Small intestine (tissue), 7 donors: ENCODE measurements around the gene SLC28A1. TPM values are rescaled to one million over a fixed set of nuclear protein-coding genes. Genes with fewer than 3 reads are reported as not detected.

ENCODE experiments used
- DNase-seq, 2 donors: peaks; one replicate each; pipeline versions ENCODE4 v3.0.0 to v3.0.0-alpha.2; 2013
- FAIRE-seq: peaks from 2 replicates; lab custom pipeline; 2012; peaks lifted over from hg19 to GRCh38; lab: Jason Lieb, UNC
- H3K27ac ChIP-seq, 3 donors: one replicate each; pipeline ENCODE4 v1.5.1; 2013; ENCODE audit warnings: low read length in 2 of 3, mild to moderate bottlenecking in 2 of 3, control low read depth in 1 of 3, inconsistent platforms in 1 of 3, low read depth in 1 of 3, moderate library complexity in 1 of 3
- H3K27me3 ChIP-seq, 3 donors: one replicate each; pipeline ENCODE4 v1.6.1; 2013; ENCODE audit warnings: low read length in 3 of 3, inconsistent platforms in 1 of 3; ENCODE audit not compliant: control insufficient read depth in 3 of 3, insufficient read depth in 3 of 3
- H3K36me3 ChIP-seq, 3 donors: one replicate each; pipeline ENCODE4 v1.6.1; 2013; ENCODE audit warnings: low read length in 3 of 3, inconsistent platforms in 1 of 3, low read depth in 1 of 3, mild to moderate bottlenecking in 1 of 3, moderate library complexity in 1 of 3; ENCODE audit not compliant: control insufficient read depth in 3 of 3, insufficient read depth in 2 of 3
- H3K4me1 ChIP-seq, 3 donors: one replicate each; pipeline ENCODE4 v1.6.1; 2013; ENCODE audit warnings: low read length in 2 of 3, inconsistent platforms in 1 of 3, low read depth in 1 of 3, mild to moderate bottlenecking in 1 of 3, moderate library complexity in 1 of 3; ENCODE audit not compliant: control insufficient read depth in 3 of 3, insufficient read depth in 2 of 3
- H3K4me3 ChIP-seq, 3 donors: one replicate each; pipeline ENCODE4 v1.5.1; 2013; ENCODE audit warnings: low read length in 3 of 3, control low read depth in 1 of 3, inconsistent platforms in 1 of 3, low read depth in 1 of 3, mild to moderate bottlenecking in 1 of 3, moderate library complexity in 1 of 3
- H3K9me3 ChIP-seq, 2 donors: one replicate each; pipeline ENCODE4 v1.6.1; 2013; ENCODE audit warnings: low read depth in 1 of 2, low read length in 1 of 2; ENCODE audit not compliant: control insufficient read depth in 2 of 2, insufficient read depth in 1 of 2
- WGBS, 3 donors: extraction: QIAGEN DNeasy Blood & Tissue Kit; methylation state at CpG; one replicate each; pipeline ENCODE4 v1.1.7; 2013; 5-methylcytosine and 5-hydroxymethylcytosine counted together
- polyA plus RNA-seq, 4 donors: library from polyadenylated mRNA; stranded (reverse) in 3 of 4; unstranded in 1 of 4; fragments of 200-250 nt in 3 of 4; fragments of 120-200 nt in 1 of 4; gene quantifications; one replicate each; pipeline versions ENCODE4 v1.2.1 to v1.2.3, GENCODE V29; 2013
- donor health status: healthy with polysubstance abuse.
- donor health status: control.
- donor health status: control.
- donor health status: Bipolar disorder and iron deficiency.
- donor health status: healthy.

The SLC28A1 gene
- polyA plus RNA-seq, 4 donors, result 4.4 to 64.6 (median 31.2) TPM

GRCh38 chr15:84863565-84864443 is 20.7 kb upstream of the SLC28A1 start:
- DNase-seq, result no peak
- Histone ChIP-seq H3K36me3 (peaks cover 0 to 50% (median 0%) of the 10 kb centered on the region in 3 donors), H3K4me1 (no peaks in the 10 kb centered on the region), H3K9me3 (no peaks in the 10 kb centered on the region), H3K27me3 (no peaks in the 10 kb centered on the region), H3K4me3 (no peak overlapping the region), H3K27ac (no peak overlapping the region)
- FAIRE-seq, result no peak
- WGBS, 3 donors, result 75 to 82% (median 81%) methylated on average over 13 of the region's 13 CpGs

GRCh38 chr15:84864444-84864795 is 20.0 kb upstream of the SLC28A1 start:
- H3K4me3 ChIP-seq, result no peak overlapping the region
- H3K9me3 ChIP-seq, result no peaks in the 10 kb centered on the region
- FAIRE-seq (no peak), DNase-seq (no peak)
- H3K36me3 ChIP-seq, result peaks cover 0 to 50% (median 0%) of the 10 kb centered on the region in 3 donors
- no peak overlapping the region for H3K27ac ChIP-seq
- no peaks in the 10 kb centered on the region for H3K27me3 ChIP-seq
- WGBS, 3 donors, result 74 to 83% (median 81%) methylated on average over 7 of the region's 7 CpGs
- no peaks in the 10 kb centered on the region for H3K4me1 ChIP-seq

DNA sequence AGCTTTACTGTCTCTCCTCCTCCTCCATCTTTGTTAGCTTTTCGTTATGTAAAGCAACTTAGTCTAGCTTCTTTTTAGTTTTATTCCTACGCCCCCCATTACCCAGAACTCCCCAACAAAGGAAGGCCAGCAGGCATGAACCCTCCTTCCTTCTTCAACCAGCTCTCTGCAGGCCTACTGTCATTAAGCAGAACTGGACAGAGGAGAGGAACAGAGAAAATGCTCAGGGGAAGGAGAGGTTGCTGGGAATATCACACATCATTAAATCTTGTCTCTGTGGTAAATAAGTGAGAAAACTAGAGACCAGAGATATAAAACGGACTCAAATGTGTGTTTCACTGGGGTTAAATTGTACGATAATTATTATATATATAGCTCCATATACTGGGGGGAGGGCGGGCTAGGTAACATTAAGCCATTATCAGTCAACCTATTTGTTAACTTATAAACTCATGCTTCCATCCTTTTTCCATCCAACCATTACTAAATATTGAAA is 19.3 kb upstream of the SLC28A1 start:
- 88 to 92% (median 90%) methylated on average over 5 of the region's 5 CpGs for WGBS, 3 donors
- no peak for FAIRE-seq

DNA sequence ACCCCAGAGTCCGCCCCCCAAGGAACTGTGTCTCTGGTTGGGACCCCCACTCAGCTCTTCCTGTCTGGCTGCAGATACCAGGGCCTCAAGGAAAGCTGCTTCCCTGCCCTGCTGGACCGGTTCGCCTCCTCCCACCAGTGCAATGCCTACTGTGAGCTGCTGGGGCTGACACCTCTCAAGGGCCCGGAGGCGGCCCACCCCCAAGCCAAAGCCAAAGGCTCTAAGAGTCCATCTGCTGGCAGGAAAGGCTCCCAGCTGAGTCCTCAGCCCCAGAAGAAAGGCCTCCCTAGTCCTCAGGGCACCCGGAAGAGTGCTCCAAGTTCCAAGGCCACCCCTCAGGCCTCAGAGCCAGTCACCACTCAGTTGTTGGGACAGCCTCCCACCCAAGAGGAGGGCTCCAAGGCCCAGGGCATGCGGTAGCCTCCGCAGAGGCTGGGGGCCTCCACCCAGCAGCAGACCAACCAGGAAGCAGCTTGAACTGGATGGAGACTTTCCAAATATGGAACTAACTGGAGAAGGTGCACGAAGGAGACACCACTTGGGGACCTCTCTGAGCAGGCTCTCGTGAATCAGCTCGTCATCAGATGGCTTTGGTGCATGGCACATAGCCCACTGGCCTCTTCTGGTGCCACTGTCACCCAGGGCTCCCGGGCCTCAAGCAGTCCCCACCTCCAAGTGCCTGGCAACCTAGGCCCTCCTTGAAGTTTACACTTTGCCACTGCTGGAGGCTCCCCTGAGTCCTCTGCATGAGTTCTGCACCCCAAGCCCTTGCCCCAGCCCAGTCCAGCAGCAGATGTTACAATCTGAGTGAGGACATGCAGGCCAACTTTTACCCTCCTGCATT is 16.2 kb upstream of the SLC28A1 start:
- Histone ChIP-seq H3K27ac (no peak overlapping the region), H3K4me1 (no peaks in the 10 kb centered on the region), H3K27me3 (no peaks in the 10 kb centered on the region), H3K4me3 (no peak overlapping the region), H3K36me3 (peaks cover 0 to 38% (median 0%) of the 10 kb centered on the region in 3 donors), H3K9me3 (no peaks in the 10 kb centered on the region)
- FAIRE-seq (no peak), DNase-seq (no peak)
- 87 to 90% (median 89%) methylated on average over 12 of the region's 12 CpGs for WGBS, 3 donors

More for the DNA sequence above, 19.3 kb upstream of the SLC28A1 start:
- no peaks in the 10 kb centered on the region for H3K9me3 ChIP-seq
- H3K36me3 ChIP-seq, result peaks cover 0 to 50% (median 0%) of the 10 kb centered on the region in 3 donors
- H3K27me3 ChIP-seq, result no peaks in the 10 kb centered on the region
- no peak for DNase-seq
- H3K4me3 ChIP-seq, result no peak overlapping the region
- no peaks in the 10 kb centered on the region for H3K4me1 ChIP-seq
- no peak overlapping the region for H3K27ac ChIP-seq

GRCh38 chr15:84869510-84869909 is 15.0 kb upstream of the SLC28A1 start:
- Histone ChIP-seq H3K4me1 (no peaks in the 10 kb centered on the region), H3K4me3 (no peak overlapping the region), H3K9me3 (no peaks in the 10 kb centered on the region), H3K27me3 (no peaks in the 10 kb centered on the region), H3K27ac (no peak overlapping the region), H3K36me3 (peaks cover 0 to 30% (median 0%) of the 10 kb centered on the region in 3 donors)
- DNase-seq, result no peak
- 90 to 94% (median 93%) methylated on average over 3 of the region's 3 CpGs for WGBS, 3 donors
- no peak for FAIRE-seq

GRCh38 chr15:84871428-84871985 is 13.0 kb upstream of the SLC28A1 start:
- H3K4me1 ChIP-seq, result peaks cover 0 to 3% (median 0%) of the 10 kb centered on the region in 3 donors
- H3K27me3 ChIP-seq, result no peaks in the 10 kb centered on the region
- no peak overlapping the region for H3K4me3 ChIP-seq
- H3K36me3 ChIP-seq, result peaks cover 0 to 29% (median 0%) of the 10 kb centered on the region in 3 donors
- WGBS, 3 donors, result 92 to 93% (median 92%) methylated on average over 9 of the region's 9 CpGs
- H3K27ac ChIP-seq, result no peak overlapping the region
- no peak for FAIRE-seq
- H3K9me3 ChIP-seq, result no peaks in the 10 kb centered on the region
- no peak for DNase-seq

DNA sequence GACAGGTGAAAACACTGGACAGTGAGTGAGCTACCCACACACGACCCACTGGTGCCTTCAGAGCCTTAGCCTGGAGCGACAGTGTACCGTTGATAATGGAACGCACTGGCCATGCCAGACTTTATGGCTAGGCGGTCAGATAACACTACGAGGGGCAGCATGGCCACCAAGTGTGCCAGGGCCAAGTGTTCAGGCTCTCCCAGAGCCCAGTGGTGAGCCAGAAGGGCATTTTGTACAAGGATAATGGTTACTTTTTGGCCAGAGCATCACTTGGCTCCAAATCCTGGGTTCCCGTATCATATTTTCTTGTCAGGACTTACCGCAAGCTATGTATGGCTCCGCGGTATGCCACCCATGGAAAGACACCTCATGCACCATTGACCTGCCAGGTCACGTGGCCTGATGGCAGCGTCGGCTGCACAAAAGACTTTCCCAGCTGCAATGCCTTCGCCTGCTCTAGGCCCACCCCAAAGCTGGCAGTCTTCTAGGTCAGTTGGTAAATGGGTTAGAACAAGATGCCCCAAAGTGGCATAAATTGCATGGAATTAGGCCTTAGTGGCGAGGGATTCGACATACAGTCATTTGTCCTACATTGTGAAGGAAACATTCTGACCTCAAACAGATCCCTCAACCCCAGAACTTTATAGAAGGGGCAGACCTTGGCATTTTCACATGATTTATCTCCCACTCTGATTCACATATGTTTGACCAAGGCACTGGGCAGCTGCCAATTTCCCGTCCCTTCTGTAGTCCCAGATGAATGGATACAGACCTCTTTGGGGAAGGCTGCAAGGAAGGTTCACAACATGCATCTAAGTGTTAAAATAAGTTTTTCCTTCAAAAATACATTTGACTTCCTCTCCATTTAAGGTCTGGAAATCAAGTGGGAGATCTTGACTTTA is 12.2 kb upstream of the SLC28A1 start:
- H3K27ac ChIP-seq, result no peak overlapping the region
- FAIRE-seq (no peak), DNase-seq (no peak)
- H3K9me3 ChIP-seq, result no peaks in the 10 kb centered on the region
- peaks cover 0 to 3% (median 0%) of the 10 kb centered on the region in 3 donors for H3K4me1 ChIP-seq
- H3K36me3 ChIP-seq, result peaks cover 0 to 28% (median 0%) of the 10 kb centered on the region in 3 donors
- H3K4me3 ChIP-seq, result no peak overlapping the region
- WGBS, 3 donors, result 84 to 94% (median 91%) methylated on average over 17 of the region's 17 CpGs
- no peaks in the 10 kb centered on the region for H3K27me3 ChIP-seq
